ENCODE results near the gene IL6.

GRCh38 chr7:22718200-22718711 is 8.7 kb upstream of the IL6 start:
- TF ChIP-seq CTCF (IDR thresholded peaks at IDR 0.05): no peak
- no peak for TF ChIP-seq POLR2A (IDR thresholded peaks at IDR 0.05)

All from right lobe of liver (tissue), 4 donors.